C4-2B (cell line): ENCODE data around the gene CDH12.

Experiments used
- H3K27ac ChIP-seq: fragments of 450-650 bp; 2 replicates; pipeline ENCODE4 v1.5.1; 2017
- CTCF ChIP-seq: fragments of 450-650 bp; conservative IDR thresholded peaks from 2 replicates; pipeline ENCODE4 v1.5.1; 2017; ENCODE audit warnings: mild to moderate bottlenecking
- ZFX ChIP-seq: fragments of 450-650 bp; IDR thresholded peaks from 2 replicates; pipeline ENCODE4 v1.6.1; 2017

Gene CDH12

GRCh38 chr5:22488427-22488826 is 364.7 kb downstream of the CDH12 start:
- no peak overlapping the region for H3K27ac ChIP-seq
- TF ChIP-seq ZFX (no peak), CTCF (no peak)

- TF ChIP-seq ZFX (no peak), CTCF (no peak)
- H3K27ac ChIP-seq, result no peak overlapping the region
Measured at GRCh38 chr5:22480305-22480704, 372.8 kb downstream of the CDH12 start.

- no peak overlapping the region for H3K27ac ChIP-seq
- TF ChIP-seq CTCF (no peak), ZFX (no peak)
Measured at GRCh38 chr5:22473886-22474285, 379.3 kb downstream of the CDH12 start.

- no peak for TF ChIP-seq ZFX
- no peak for TF ChIP-seq CTCF
- H3K27ac ChIP-seq, result no peak overlapping the region
Measured at GRCh38 chr5:22471154-22471553, 382.0 kb downstream of the CDH12 start.

GRCh38 chr5:22470408-22470807 is 382.7 kb downstream of the CDH12 start:
- no peak overlapping the region for H3K27ac ChIP-seq
- TF ChIP-seq CTCF (no peak), ZFX (no peak)

GRCh38 chr5:22465616-22466015 is 387.5 kb downstream of the CDH12 start:
- TF ChIP-seq CTCF (no peak), ZFX (no peak)
- no peak overlapping the region for H3K27ac ChIP-seq

- no peak overlapping the region for H3K27ac ChIP-seq
- TF ChIP-seq CTCF (no peak), ZFX (no peak)
Measured at GRCh38 chr5:22465177-22465576, 388.0 kb downstream of the CDH12 start.
